ENCODE results near the gene SERTAD1. TPM values are rescaled to one million over a fixed set of nuclear protein-coding genes. Genes with fewer than 3 reads are reported as not detected.
A peak's percentile ranks its signal among the peaks of the same experiment; 100 is the strongest.

Gene SERTAD1
- total RNA-seq, 1 donor, result 19.1 TPM

DNA sequence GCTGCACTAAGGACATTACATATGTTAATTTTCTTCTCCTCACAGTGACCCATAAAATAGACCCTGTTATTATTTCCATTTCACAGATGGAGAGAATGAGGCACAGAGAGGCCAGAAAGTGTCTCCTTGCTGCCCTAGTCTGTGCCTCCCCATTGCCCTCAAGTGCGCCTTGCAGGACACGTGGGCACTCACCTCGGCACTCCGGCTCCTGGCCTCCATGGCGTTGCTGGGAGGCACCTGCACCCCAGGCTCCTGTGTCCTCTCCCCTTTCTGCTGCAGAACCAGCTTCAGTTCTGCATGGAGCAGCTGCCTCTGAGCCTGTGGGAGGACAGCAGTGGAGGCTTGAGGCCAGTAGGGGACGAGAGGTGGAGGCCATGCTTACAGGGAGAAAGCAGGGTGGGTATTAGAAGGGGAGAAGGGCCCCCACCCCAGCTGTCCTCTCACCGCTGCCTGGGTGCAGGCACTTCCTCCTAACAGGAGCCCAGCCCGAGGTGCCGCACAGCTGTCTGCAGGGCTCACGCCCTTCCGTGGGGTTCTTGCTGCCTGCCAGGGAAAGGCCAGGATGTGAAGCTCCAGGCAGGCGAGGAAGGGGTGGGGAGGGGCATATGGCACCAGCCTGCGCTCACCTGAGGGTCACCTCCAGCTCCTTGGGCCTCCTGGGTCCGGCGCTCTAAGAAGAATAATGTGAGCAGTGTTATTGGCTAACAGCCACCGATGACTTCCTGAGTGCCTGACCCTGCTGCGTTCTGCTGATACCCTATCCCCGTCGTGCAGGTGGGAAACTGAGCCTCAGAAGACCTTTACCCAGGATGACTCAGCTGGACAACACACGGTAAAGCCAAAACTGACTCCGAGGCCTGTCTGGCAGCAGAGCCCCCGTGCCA is 17.8 kb downstream of the SERTAD1 start:
- peak in 2 of 3 donors; percentile 21 to 35 for DNase-seq (ENCODE audit: low read depth in 2 of 3, low spot score in 2 of 3)

DNA sequence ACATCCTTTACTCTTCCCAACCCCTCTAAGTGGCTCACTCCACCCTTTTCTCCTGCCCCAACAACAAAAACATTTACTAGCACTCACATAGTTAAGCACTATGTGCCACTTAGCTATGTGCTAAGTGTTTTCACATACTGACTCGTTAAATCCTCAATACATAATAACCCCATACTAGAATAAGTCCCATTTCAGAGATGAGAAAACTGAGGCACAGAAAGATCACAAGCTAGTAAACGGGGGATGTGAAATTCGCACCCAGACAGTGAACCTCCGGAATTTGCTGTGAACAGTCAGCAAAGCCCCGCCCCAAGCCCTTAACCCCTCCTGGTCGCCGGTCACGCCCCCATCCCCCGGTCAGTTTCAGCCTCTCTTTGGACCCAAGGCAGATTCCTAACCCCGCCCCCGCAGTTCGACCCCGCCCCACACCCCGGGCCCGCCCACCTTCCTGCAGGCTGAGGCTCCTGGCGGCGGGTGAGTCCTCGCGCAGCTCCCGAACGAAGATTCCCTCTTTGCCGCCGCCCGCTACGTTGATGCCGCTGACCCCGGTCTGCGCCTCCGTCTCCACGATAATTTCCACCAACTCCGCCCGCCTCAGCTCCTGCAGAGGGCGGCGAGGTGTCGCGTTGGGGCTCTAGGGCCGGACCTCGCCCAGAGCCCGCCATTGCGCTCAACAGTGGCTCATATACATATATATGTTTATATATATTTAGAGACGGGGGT is 22.4 kb downstream of the SERTAD1 start:
- peak; percentile 30 to 89 (median 86) for DNase-seq (ENCODE audit: low read depth in 2 of 3, low spot score in 2 of 3)

DNA sequence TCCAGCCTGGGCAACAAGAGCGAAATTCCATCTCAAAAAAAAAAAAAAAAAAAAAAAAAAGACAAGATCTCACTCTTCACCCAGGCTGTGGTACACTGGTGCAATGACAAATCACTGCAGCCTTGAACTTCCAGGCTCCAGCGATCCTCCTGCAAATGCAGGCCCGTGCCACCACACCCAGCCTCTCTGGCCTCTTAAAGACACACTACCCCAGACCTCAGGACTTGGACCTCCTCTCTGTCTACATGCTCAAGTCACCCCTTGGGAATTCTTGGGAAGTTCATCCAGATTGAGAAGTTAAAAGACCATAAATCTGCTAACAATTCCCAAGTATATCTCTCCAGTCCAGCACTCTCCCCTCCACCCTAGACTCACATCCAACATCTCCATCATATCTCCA is 25.2 kb downstream of the SERTAD1 start:
- DNase-seq (ENCODE audit: low read depth in 2 of 3, low spot score in 2 of 3), result no peak

DNA sequence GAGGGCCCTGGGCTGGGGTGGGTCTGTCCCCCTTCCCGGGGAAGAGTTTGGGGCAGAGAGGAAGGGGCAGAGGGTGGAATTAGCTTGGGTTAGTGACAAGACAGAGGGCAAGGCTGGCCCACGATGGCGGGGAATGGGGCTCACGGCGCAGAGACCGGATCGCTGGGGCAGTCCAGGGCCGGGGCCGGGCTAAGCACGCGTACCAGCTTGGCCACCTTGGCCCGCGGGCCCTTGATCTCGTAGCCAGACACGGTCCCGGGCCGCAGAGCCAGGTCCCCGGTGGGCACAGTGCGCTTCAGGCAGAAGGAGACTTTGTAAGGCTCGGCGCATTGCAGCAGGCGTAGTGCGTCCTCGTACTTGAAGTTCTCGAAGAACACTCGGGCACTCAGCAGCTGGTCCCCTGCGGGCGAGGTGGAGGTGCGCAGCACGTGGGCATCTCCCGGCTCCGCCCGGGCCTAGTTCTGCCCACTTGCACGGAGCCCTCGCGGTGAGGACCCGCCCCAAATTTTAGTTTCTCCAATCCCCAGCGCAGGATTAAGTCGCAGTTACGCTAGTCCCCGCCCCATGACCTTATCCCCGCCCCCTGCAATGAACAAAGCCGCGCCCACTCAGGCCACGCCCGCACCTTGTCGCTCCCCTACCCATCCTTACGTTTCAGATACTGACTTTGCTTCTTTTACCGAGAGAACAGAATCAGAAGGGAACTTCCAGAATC is 27.2 kb downstream of the SERTAD1 start:
- DNase-seq (ENCODE audit: low read depth in 2 of 3, low spot score in 2 of 3), result peak in 2 of 3 donors; percentile 76 to 82

DNA sequence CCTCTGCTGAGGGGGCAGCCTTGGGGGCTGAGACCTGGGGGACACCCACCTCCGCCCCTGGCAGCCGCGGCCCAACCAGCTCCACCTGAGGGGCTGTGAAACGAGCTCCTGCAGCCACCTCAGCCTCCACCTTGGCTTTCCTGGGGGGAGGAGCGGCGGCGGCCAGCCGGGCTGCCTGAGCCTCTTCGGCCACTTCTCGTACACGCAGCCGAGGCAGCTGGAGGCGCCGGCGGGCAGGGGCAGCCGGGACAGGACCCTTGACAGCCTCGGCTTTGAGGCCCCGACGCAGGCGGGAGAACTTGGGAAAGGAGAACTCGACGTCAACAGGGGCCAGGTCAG is 28.3 kb downstream of the SERTAD1 start:
- DNase-seq (ENCODE audit: low read depth in 2 of 3, low spot score in 2 of 3), result no peak

DNA sequence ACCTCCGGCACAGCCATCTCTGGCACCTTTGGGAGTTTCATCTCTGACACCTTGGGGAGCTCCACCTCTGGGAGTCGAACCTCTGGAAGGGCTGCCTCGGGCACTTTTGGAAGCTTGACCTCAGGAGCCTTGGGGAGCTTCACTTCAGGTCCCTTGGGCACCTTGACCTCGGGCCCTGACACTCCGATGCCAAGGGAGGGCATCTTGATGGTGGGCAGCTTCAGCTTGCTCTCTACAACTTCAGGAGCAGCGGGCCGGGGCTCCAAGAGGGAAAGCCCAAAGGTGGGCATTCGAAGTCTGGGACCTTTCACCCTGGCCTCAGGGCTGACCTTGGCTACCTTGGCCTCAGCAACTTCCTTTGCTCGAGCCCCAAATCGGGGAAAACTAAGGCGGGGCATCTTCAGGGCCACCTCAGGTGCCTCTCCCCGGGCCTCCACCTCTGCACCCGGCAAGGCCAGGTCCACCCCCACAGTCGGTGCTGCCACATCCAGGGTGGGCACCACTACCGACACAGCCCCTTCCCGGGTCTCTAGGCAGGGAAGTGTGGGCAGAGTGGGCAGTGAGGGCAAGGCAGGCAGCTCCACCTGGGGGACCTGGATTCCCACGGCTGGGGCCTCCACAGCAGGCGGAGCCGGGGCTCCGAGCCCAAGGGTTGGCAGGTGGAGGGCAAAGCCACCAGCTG is 28.8 kb downstream of the SERTAD1 start:
- DNase-seq (ENCODE audit: low read depth in 2 of 3, low spot score in 2 of 3), result no peak

DNA sequence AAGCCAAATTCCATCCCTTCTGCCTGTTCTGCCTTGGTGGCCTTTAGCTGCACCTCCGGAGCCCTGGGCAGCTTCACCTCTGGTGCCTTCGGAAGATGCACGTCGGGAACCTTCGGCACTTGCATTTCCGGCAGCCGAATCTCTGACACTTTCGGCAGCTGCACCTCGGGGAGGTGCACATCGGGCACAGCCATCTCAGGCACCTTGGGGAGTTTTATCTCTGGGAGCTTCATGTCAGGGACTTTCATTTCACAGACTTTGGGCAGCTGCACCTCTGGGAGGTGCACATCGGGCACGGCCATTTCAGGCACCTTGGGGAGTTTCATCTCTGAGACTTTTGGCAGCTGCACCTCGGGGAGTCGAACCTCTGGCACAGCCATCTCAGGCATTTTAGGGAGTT is 29.8 kb downstream of the SERTAD1 start:
- no peak for DNase-seq (ENCODE audit: low read depth in 2 of 3, low spot score in 2 of 3)

DNA sequence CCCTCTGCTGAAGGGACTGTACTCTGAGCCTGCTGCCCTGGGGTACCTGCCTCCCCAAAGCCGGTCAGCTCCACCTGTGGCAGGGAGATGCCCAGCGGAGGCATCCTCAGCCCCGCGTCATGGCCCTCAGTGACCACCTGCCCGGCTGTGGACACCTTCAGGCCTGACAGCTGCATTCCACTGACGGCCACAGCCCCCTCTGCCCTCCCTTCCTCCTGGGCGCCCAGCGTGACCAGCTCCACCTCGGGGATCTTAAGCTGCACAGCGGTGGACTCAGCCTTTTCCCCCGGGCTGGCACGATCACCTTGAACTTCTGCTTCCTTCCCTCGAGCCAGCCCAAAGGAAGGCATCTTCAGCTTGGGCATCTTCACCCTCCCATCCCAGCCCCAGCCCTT is 31.0 kb downstream of the SERTAD1 start:
- DNase-seq (ENCODE audit: low read depth in 2 of 3, low spot score in 2 of 3), result no peak

DNA sequence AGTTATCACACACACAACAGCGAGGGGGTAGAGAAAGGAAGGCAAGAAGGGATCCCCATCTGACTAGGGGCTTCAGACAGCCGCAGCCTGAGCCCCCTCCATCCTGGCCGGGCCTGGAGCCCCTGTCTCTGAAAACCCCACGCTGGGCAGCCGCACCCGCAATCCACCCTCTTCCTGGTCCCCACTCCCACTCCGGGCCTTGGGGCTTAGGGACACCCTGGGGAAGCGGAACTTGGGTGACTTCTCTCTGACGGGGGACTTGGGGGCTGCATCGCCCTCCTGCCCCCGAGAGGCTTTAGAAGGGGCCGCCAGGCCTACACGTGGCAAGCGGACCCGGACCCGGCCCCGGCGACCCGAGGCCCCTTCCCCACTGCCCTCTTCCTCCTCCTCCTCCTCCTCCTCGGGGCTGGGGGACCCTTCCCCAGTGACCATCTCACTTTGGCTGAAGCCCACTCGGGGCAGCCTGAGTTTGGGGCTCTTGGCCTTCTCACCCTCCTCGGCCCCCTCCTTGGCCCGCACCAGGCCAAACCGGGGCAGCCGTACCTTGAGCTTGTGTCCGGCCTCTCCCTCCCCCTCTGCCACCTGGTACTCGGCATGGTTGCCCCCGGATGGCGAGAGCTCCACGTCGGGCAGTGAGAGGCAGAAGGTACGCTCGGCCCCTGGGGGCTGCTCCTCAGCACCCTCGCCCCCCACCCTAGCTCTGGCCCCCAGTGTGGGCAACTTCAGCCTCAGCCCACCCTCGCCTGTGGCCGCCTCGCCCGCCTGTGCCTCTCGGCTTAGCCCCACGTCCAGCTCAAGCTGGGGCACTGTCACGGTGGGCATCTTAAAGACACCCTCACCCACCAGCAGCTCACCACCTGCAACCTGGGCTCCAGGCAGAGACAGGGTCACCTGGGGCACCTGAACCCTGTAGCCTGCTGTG is 31.6 kb downstream of the SERTAD1 start:
- no peak for DNase-seq (ENCODE audit: low read depth in 2 of 3, low spot score in 2 of 3)

DNA sequence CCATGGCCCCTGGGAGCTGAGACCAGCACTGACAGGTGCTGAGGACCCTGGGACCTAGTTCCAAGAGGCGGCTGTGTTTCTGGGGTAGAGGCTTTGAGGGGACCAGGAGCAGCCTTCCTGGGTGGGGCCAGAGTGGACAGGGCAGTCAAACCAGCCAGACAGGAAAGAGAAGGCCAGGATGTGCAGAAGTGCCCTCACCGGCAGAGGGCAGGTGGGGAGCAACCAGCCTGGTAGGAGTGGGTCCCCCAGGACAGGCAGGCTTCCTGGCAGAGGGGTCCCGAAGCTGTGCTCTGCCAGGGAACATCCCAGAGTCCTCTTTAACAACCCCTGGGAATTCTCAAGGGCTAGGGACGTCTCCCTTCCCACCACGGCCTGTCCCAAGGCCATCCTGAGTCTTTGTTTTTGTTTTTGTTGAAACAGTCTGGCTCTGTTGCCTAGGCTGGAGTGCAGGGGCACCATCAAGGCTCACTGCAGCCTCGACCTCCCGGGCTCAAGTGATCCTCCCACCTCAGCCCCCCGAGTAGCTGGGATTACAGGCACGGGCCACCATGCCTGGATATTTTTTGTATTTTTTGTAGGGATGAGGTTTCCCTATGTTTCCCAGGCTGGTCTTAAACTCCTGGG is 32.8 kb downstream of the SERTAD1 start:
- DNase-seq (ENCODE audit: low read depth in 2 of 3, low spot score in 2 of 3), result no peak

DNA sequence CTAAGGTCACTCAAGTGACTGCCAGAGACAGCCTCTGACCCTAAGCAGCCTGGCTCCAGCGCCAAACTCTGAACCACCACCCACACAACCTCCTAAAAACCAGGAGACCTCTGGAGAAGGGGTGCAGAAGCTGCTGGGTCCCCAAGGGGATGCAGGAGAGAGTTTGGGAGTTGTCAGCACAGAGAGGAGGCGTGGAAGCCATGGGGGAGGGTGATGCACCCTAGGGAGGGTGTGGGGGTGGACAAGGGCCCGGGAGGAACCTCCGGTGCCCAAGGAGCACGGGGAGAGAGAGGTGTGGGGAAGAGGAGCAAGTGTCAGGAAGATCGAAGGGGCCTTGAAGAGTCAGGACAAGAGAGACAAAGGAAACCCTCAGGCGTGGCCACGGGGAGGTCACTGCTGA is 33.7 kb downstream of the SERTAD1 start:
- no peak for DNase-seq (ENCODE audit: low read depth in 2 of 3, low spot score in 2 of 3)

DNA sequence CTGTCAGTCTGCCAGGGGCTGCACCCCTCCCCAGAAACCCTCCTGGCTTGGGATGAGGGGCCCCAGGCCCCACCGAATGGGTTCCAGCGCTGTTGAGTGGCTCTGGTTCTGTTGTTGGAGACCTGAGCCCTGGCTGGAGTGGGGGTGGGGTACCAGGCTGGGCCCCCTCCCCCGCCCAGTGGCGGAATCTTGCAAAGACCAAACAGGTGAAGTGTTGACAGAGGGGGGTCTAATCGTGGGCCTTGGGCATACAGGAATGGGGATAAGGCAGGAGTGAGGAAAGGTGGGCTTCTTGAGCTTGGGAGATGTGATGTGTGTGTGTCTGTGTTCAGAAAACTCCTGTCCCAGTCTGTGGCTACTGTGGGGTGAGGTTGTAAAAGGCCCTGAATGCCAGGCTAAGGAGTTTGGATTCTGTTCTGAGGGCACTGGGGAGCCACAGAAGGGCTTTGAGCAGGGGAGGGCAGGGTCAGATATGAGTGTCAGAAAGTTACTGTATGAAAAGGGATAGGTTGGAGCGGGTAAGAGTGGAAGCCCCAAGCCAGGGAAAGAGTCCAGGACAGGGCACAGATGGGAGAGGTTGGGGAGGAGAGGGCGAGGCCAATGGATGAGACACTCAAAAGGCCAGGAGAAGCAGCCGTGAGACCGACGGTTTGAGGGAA is 35.6 kb downstream of the SERTAD1 start, which contains the start of gene HIPK4:
TSS of gene HIPK4 (minus strand) at position 98 of the 659 bp plus-strand sequence. CDS start 279 bp downstream, outside the sequence.
- DNase-seq (ENCODE audit: low read depth in 2 of 3, low spot score in 2 of 3), result no peak

DNA sequence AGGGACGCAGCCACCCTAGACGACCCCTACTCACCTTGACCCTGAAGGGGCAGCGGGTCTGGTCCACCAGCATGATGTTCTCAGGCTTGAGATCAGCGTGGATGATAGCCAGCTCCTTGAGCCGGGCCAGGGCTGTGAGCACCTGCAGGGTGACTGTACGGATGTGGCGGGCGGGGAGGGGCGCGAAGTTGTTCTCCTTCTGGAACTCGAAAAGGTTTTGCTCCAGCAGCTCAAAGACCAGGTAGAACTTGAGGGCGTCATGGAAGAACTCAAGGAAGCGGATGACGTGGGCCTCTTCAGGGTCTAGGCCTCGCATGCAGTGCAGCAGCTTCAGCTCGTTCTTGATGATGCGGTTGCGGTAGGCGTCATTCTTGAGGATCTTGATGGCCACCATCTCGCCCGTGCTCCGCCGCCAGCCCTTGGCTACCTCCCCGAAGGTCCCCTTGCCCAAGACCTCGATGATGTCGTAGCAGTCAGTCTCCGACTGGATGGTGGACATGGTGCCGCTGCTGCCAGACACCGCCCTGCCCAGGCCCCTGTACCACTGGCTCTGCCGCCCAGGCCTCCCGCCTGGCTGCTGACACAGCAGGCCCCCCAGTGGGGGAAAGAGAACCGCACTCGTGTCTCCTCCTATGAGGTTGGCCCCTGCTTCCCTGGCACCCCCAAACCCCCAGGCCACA is 36.2 kb downstream of the SERTAD1 start:
- DNase-seq (ENCODE audit: low read depth in 2 of 3, low spot score in 2 of 3), result no peak

DNA sequence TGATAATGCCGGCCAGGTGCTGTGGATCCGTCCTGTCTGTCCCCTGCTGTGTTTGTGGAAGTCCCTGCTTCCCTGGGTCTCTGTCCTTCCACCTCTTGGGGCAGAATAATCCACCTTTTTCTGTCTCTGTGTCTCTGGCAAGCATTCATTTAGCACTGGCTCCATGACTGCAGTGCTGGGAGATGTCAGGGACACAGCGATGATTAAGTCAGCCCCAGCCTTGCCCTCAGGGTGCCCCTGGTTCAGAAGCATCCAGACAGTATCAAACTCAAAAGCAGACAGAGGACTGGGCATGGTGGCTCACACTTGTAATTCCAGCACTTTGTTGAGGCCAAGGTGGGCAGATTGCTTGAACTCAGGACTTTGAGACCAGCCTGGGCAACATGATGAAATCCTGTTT is 37.3 kb downstream of the SERTAD1 start:
- DNase-seq (ENCODE audit: low read depth in 2 of 3, low spot score in 2 of 3), result no peak

DNA sequence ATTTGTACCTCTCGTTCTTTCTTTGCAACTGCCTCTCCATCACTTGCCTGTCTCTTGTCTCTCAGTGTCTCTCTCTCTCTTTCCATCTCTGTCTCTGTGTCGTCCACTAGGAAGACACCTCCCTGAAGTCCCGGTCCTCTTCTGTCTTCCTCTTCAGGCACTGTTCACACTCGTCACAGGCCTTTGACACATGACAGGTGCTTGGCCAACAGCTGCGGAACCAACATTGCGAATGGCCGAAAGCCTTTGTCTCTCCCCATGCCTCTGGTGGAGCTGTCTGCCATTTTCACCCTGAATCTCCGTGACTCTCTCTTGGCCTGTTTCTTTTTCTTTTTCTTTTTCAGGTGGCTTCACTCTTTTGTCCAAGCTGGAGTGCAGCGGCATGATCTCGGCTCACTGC is 38.6 kb downstream of the SERTAD1 start:
- DNase-seq (ENCODE audit: low read depth in 2 of 3, low spot score in 2 of 3), result no peak

DNA sequence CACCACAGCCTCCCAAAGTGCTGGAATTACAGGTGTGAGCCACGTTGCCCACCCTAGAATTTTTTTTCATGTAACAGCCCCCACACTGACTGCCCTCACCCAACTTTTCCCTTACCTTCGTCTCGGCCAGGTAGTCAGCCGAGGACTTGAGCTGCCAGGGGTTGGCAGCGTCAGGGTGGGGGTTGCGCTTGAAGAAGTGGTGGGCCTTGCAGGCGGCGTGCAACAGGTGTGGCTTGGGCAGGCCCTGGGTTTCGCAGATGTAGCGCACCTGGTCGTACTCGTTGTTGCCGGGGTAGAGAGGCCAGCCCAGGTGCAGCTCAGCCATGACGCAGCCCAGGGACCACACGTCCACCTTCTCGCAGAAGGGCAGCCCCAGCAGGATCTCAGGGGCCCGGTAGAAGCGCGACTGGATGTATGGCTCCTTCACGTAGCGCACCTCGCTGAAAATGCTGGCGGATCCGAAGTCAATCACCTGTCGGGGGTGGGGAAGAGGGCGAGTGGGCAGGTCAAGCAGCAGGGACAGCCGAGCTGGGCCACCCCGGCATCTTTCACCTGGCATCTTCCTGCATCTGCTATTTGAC is 42.0 kb downstream of the SERTAD1 start:
- DNase-seq (ENCODE audit: low read depth in 2 of 3, low spot score in 2 of 3), result no peak

DNA sequence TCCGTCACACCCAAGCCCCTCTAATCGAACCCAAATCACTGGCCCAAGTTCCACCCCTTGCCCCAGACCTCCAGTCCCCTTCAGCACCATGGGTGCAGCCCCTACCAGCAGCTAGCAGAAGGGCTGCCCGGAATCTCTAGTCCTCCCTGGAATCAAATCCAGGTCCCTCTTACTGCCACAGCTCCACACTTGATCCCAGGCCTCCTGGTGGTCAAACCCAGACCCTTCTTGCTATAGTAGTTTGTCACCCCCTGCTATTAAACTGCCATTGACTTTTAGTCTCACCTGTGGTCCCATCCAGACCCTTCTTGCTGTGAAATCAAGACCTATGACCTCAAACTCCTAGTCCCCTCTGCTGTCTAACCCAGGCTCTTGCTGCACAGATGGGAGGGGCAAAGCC is 44.5 kb downstream of the SERTAD1 start:
- no peak for DNase-seq (ENCODE audit: low read depth in 2 of 3, low spot score in 2 of 3)
